GM10248 (cell line): ENCODE measurements around the gene NBL1.

Experiments used
- CTCF ChIA-PET: fragments of 300-600 bp; sonication (Branson Sonifier 250); formaldehyde crosslinking; extraction: SDS; loops from one replicate; lab custom pipeline; 2021; ENCODE audit warnings: antibody characterized with exemption; lab: Yijun Ruan, JAX
- POLR2A ChIA-PET: fragments of 350-650 bp; sonication (Branson Sonifier 250); formaldehyde crosslinking; extraction: SDS; loops from one replicate; lab custom pipeline; 2020; ENCODE audit warnings: antibody characterized with exemption; lab: Yijun Ruan, JAX
- DNase-seq: peaks from one replicate; pipeline ENCODE4 v3.0.0; 2012; ENCODE audit errors: extremely low spot score
- TF ChIP-seq, protein P1 (sequence below): IDR thresholded peaks from 2 replicates; pipeline ENCODE4 v1.5.1; 2012; ENCODE audit warnings: mild to moderate bottlenecking, low read depth; ENCODE audit errors: extremely low read depth, missing control alignments, control extremely low read depth

The NBL1 gene

GRCh38 chr1:19644681-19645410, 735 bp downstream of the NBL1 start:
- peak; percentile 61 for DNase-seq
- POLR2A ChIA-PET, result no interaction called here
- CTCF ChIA-PET, result interaction anchor here (1.1 to 5.3 kb wide), 4 partner anchors 9 to 252 kb away, joined by 4 to 29 read pairs (median 4); no protein-coding TSS in a partner anchor
- TF ChIP-seq, protein P1, sequence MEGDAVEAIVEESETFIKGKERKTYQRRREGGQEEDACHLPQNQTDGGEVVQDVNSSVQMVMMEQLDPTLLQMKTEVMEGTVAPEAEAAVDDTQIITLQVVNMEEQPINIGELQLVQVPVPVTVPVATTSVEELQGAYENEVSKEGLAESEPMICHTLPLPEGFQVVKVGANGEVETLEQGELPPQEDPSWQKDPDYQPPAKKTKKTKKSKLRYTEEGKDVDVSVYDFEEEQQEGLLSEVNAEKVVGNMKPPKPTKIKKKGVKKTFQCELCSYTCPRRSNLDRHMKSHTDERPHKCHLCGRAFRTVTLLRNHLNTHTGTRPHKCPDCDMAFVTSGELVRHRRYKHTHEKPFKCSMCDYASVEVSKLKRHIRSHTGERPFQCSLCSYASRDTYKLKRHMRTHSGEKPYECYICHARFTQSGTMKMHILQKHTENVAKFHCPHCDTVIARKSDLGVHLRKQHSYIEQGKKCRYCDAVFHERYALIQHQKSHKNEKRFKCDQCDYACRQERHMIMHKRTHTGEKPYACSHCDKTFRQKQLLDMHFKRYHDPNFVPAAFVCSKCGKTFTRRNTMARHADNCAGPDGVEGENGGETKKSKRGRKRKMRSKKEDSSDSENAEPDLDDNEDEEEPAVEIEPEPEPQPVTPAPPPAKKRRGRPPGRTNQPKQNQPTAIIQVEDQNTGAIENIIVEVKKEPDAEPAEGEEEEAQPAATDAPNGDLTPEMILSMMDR, result no peak

DNA sequence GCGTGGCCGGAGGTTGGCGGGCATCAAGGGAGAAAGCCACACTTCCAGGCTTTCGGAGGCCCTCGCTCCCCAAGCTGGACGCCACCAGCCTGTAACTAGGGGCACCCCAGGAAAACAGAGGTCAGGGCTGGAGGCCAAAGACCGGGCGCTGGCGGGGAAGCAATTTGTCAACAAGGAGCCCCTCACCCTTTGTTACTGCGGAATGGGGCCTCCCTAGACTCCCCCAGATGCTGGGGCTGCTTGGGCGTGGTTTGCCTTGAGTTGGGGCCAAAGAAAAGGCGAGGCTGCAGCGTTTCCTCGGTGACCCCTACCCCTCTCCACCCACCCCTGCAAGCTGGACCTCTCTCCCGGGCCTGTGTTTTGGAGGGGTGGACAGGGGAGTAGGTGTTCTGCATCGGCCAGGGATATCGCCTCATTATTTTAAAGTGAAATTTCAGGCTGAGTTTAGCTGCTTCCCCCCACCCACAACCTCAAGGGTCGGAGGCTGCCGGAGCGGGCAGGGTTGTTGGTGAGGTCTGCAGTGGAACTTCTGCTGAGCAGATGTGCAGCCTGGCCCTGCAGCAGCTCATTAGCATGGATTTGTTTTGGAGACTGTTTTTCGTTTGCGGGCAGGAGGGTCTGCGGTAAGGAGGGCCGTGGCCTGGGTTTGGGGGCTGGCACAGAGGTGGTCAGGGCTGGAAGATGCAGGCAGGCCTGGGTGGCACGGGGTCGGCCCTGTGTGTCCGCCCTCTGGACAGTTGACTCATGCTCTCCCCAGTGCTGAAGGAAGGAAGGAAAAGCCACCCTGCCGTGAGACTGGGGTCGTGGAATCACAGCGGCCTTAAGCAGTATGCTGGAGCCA, 1.5 kb downstream of the NBL1 start:
- TF ChIP-seq, protein P1, result no peak
- POLR2A ChIA-PET, result interaction anchor here (0.5 kb wide), 1 partner anchor 173 kb away, joined by 4 read pairs; no protein-coding TSS in a partner anchor
- CTCF ChIA-PET, result interaction anchor here (1.4 to 5.3 kb wide), 4 partner anchors 9 to 253 kb away, joined by 3 to 29 read pairs (median 4); no protein-coding TSS in a partner anchor
- no peak for DNase-seq

DNA sequence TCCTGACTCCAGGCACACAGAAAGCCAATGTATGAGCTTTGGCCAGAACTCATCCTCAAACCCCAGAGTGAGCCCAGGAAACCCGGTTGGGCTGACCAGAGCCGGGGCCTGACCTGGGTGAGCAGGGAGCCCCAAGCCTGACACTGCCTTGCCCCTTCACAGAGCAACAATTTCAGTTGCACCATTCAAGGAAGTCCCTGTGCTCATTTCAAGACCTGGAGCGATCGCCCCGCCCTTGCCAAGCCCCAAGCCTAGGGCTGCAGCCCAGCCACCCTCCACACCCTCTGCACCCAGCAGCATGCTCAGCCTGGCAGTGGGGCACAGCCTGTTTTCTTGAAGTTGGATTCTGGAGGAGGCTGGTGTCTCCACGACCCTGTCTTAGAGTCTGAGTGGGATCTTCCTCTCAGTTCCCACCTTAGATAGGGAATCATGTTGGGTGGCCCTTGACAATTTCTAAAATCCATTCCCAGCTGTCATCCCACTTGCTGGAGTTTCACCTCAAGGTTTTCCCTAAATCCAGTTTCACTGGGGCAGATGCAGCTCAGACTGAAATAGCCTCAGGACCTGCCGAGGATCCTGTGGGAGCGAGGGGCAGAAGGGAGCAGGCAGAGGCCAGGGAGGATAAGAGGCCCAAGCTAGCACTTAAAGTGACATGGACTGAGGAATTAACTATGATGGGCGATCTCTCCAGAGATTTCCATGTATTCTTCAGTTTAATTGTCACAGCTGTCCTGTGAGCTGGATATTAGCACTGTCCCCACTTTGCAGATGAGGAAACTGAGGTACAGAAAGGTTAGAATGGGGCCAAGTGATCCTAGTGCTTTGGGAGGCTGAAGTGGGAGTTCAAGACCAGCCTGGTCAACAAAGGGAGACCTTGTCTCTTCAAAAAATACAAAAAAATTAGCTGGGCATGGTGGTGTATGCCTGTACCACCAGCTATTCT, 2.5 kb downstream of the NBL1 start:
- DNase-seq, result no peak
- TF ChIP-seq, protein P1, result no peak
- ChIA-PET POLR2A (interaction anchor here (0.5 kb wide), 1 partner anchor 174 kb away, joined by 4 read pairs; no protein-coding TSS in a partner anchor), CTCF (interaction anchor here (1.0 to 5.3 kb wide), 5 partner anchors 14 to 505 kb away, joined by 3 to 29 read pairs (median 3); no protein-coding TSS in a partner anchor)

GRCh38 chr1:19647643-19648042, 3.5 kb downstream of the NBL1 start:
- TF ChIP-seq, protein P1, result no peak
- ChIA-PET POLR2A (no interaction called here), CTCF (interaction anchor here (1.0 to 5.3 kb wide), 3 partner anchors 13 to 303 kb away, joined by 3 to 29 read pairs (median 3); no protein-coding TSS in a partner anchor)
- DNase-seq, result no peak

- ChIA-PET CTCF (interaction anchor here (1.2 to 5.3 kb wide), 2 partner anchors 13 to 39 kb away, joined by 3 to 29 read pairs; no protein-coding TSS in a partner anchor), POLR2A (no interaction called here)
- TF ChIP-seq, protein P1, result no peak
- no peak for DNase-seq
These were observed 4.1 kb downstream of the NBL1 start for GRCh38 chr1:19648239-19648638.
